HG03354 (cell line): Measurements from ENCODE around the gene MS4A10.
"Not testable (repeated sequence)": the region's sequence is repeated elsewhere in the genome, so short reads cannot be mapped to it uniquely, and the experiment has no call there.

Experiments used
- ATAC-seq: cut with Tn5 transposase; IDR thresholded peaks from one replicate; pipeline ENCODE4 v1.9.1; 2021; ENCODE audit warnings: mild to moderate bottlenecking; ENCODE audit not compliant: unreplicated experiment, poor library complexity, severe bottlenecking

The MS4A10 gene

DNA sequence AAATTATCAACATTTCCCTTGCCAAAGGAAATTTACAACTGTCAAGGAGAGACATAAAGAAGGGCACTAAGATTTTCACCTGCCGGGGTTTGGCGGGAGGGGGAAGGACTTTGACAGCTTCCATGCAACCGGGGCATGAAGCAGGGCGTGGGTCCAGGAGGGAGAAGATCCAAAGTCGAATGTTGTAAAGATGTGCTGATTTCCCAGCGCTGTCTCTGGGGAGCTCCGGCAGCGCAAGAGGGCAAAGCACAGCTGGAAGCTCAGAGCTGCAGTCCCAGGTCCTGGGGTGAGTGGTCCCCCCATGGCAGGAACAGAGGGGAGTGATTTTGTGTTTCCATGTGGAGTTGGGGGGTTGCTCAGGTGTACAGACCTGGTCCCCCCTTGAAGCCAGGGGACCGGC lies at the start of gene MS4A10:
Gene MS4A10 (plus strand): TSS at position 198 of the 400 bp plus-strand sequence. CDS start 5,003 bp downstream, outside the sequence.
- ATAC-seq = no peak

GRCh38 chr11:60739114-60739513 lies 46.0 kb upstream of the MS4A10 start:
- no peak for ATAC-seq

DNA sequence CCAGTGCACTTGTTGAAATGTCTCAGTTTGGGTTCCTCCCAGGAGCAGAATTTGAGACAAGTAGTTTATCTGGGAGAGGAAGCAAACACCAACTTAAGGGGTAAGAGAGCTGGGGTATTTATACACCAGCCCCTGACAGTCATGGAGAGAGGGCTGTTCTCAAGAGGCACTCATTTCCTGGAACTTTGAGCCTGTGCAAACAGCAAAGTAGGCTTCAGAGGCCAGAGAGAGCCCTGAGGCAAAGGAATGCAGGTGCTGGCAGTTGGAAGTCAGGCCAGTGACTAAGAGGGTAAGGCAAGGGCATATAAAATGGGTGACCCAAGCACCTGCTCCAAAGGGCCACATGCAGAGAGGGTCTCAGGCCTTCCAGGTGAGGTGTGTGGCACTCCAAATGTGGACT lies 44.6 kb upstream of the MS4A10 start:
- no peak for ATAC-seq

DNA sequence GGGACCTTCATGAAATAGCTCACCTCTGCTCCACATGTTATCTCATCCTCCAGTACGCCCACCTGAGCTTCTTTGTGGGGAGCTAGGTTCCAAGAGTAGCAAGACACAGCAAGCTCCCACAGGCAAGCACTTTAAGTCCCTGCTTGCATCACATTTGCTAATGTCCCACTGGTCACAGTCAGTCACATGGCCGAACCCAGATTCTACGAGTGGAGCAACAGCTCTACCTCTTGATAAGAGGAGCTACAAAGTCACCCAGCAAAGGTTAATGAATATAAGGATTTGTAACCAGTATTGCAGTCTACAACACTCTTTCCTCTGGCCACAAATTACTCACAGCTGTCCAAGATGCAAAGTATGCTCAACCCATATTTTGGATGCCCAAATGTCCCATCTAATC lies 43.7 kb upstream of the MS4A10 start:
- ATAC-seq = no peak

DNA sequence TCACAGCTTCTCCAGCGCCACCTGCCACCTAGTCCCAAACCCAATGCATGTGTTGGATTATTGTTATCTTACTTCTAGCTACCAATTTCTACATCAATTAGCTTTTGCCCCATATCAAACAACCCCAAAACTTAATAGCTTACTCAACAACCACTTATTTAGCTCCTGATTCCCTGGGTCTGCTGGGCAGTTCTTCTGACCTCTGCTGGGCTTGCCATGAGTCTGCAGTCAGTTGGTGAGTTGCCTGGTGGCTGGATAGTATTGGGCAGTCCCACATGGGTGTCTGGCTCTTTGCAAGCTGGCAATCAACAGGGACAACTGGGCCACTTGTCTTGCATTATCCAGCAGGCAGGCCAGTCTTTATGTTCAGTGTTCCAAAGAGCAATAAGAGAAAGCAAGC lies 42.1 kb upstream of the MS4A10 start:
- ATAC-seq = no peak

DNA sequence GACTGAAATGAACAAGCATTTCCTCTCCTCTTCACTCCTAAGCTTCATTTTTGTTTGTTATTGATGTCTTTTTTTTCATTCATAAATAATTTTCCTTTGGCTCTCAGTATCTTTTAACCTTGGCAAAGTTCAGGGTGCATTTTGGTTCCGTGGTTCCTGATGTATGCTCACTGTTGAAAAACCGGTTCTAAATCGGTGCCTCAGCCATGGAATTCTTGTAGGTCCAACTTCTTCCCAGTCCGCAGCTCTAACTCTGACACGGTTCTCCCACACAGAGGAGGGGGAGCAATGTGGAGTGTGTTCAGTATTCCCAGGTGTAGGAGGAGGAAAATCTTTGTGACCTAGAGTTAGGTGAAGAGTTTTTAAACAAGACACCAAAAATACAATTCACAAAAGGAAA lies 41.0 kb upstream of the MS4A10 start:
- no peak for ATAC-seq

DNA sequence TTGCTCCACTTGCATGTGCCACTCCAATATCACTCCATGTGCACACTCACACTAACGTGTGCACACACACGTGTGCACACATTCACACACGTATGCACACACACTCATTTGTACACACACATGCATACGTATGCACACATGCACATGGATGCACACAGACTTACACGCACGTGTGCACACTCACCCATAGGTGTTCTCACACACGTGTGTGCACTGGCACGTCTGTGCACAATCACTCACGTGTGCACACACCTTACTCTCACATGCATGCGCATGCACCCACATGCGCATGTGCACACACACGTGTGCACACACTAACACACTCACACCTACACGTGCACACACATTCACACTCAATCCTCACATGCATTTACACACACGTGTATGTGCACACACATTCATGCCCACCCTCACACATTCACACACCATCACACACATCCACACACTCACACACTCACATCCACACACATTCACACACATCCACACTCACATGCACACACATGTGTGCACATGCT lies 37.7 kb upstream of the MS4A10 start:
- ATAC-seq = no peak

DNA sequence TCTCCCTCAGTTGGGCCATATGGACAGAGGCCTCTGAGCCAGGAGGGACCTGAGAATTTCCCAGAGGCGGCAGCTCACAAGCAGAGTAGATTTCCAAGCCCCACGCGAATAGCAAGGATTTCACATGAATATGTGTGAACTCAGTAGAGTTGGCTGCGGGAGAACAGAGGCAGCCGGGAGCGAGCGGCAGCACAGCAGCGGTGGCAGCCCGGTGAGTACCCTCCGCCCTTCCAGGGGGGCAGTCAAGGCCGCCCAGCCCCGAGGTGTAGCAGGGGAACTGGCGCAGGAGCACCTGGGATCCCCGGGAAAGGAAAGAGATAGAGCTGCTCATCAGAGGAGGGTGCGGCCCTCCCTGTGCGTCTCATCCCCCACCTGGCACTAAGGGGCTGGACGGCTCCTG lies 36.9 kb upstream of the MS4A10 start:
- ATAC-seq = no peak

GRCh38 chr11:60748821-60749220 lies 36.3 kb upstream of the MS4A10 start:
- ATAC-seq = no peak

GRCh38 chr11:60750911-60751310 lies 34.2 kb upstream of the MS4A10 start:
- no peak for ATAC-seq

- ATAC-seq = no peak
Observed at GRCh38 chr11:60753309-60753708, 31.8 kb upstream of the MS4A10 start.

DNA sequence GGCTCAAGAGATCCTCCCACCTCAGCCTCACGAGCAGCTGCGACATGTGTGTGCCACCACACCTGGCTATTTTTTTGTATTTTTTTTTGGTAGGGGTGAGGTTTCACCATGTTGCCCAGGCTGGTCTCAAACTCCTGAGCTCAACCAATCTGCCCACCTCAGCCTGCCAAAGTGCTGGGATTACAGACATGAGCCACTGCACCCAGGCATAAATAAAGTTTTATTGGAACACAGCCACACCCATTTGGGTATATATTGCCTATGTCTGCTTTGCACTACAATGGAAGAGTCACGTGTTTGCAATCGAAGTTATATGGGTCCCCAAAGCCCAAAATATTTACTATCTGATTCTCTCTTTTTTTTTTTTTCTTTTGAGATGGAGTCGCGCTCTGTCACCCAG lies 30.2 kb upstream of the MS4A10 start:
- ATAC-seq = no peak

GRCh38 chr11:60756307-60757032 lies 28.7 kb upstream of the MS4A10 start, which contains the start of gene MS4A15:
Gene MS4A15 (plus strand): TSS chr11:60756867. CDS start chr11:60763734, 6,867 bp downstream.
- ATAC-seq = no peak

- ATAC-seq = no peak
Observed at GRCh38 chr11:60757231-60757800, 27.8 kb upstream of the MS4A10 start.

DNA sequence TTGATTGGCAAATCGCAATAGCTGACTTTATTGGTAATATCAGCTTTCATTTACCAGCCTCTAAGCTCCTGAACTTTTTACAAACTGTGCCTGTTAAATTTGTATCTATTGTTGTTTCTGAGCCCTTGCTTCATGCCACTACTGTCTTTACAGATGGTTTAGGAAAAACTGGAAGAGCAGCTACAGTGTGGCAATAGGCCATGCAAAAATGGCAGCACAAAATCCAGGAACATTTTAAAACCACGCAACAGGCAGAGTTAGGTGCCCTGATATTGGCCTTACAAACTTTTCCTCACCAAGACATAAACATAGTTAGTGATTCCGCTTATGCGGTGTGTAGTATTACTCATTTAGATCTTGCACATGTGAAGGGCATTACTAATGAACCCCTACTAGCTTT lies 26.5 kb upstream of the MS4A10 start:
- not testable (repeated sequence) for ATAC-seq

DNA sequence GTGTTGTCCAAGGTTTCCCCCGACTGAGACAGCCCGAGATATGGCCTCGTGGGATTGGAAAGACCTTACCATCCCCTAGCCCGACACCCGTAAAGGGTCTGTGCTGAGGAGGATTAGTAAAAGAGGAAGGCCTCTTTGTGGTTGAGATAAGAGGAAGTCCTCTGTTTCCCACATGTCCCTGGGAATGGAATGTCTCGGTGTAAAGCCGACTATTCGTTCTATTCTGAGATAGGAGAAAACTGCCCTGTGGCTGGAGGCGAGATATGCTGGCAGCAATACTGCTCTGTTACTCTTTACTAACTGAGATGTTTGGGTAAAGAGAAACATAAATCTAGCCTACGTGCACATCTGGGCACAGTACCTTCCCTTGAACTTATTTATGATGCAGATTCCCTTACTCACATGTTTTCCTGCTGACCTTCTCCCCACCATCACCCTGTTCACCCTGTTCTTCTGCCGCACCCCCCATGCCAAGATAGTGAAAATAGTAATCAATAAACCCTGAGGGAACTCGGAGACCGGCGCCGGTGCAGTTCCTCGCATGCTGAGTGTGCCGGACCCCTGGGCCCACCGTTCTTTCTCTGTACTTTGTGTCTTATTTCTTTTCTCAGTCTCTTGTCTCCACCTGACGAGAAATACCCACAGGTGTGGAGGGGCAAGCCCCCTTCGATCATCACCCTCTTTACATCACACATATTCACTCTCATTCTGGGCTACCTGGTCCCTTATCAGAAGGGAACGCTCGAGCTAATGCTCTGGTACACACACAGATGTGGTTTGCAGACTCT lies 25.5 kb upstream of the MS4A10 start:
- ATAC-seq = not testable (repeated sequence)

DNA sequence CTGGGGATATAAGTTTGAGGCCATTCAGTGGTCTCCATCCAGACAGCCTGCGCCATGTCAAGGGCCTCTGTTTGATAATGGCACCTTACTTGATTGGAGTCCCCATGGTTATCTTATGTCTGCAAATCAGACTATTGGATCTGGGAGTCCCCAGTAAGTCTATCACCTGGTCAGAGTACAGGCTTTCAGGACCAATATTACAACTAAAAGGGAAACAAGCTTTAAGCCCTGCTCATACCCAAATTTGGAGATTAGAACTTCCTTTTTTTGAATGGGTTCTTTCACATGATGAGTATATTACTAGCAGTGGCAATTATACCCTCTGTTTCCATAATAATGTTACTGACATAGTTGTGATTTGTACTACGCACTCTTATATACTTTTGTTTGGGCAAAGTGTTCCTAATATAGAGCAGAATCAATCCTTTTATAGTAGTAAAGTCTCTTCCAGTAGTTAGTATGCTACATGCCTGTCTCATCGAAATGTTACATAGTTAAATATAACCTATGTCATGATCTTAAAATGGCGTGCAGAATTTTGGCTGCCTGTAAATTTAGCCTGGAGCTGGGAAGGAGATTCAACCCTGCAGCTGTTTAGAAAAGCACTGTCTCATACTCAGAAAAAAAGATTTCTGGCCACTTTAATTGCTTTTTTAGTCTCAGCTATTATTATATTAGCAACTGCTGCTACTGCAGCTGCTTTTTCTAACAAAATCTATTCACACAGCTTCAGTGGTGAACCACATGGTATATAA lies 23.5 kb upstream of the MS4A10 start:
- peak; percentile 32 for ATAC-seq

DNA sequence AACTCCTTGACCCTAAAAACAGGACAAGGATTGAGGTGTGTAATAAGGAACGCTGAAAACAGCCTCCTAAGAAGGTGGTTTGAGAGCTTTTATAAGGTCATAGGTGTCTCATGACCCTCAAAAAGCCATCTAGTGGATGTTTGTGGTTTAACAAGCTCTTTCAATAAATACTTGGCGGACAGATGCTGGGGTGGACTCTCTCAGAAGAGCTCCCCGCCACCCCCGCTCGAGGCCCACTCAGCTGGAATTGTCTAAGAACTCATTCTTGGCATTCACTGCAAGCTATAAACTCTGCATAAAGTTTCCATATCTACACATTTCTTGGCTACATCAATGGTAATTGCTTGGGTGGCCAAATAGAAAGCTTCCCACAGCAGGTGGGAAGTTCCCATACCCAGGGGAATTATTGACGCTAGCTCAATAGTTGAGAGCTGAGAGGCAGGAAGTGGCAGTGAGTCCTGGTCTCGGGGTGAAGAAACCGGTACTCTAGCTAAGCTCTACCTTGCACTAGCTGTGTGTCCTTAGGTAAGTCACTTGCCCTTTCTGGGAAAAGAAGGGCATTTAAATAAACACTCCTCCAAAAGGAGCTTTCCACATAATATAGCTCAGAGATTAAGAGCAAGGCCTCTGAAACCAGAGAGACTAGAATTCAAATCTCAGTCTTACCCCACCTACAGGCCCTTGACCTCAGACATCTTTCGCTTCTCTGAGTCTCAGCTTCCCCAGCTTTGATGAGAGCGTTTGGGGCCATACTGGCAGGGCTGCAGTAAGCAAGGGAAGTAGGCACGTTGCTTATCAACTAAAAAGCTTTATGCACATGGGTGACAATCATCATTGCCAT lies 22.1 kb upstream of the MS4A10 start:
- ATAC-seq = peak; percentile 73
